Measurements from ENCODE around the gene EIF2B4. TPM values are rescaled to one million over a fixed set of nuclear protein-coding genes. Genes with fewer than 3 reads are reported as not detected.

EIF2B4 gene
- total and polyA plus RNA-seq, 9 of the 15 experiments (the other 6 are each of a cell fraction or from before 2014, with no cell fraction given), result 29.7 to 80.3 (median 58.9) TPM

DNA sequence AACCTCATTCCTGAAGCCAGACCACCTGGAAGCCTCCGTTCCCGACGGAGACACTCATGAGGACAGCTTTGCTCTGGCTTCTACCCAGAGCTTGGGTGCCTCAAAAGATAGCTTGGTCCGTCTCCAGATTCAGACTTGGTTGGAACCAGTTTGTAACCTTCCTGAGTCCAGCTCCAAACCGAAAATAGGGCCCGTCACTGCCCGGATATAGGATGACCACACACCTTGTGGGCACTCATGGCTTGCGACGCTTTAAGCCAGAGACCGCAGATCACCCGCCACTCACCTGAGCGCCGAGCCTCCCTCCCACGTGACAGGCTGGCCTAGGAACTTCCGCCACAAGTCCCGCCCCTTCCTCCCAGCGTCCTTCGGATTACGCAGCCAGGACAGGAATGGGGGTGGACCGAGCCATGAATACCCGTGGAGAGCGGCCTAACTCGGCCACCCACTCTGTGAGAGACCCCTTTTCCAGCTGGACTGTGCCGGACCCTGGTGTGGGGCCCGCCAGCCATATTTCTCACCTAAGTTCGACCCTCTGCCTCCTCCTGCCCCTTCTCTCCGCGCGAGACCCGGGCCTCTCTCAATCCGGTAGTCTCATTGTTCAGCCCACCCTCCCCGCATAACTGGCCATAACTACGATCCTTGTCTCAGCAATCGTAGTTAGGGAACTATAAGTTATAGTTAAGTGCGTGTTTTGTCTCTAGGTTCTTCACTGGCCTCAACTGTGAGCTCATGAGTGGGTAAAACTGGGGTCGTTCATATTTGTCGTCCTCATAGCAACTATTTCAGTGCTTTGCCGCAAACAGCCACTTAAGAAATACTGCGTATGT lies 47.2 kb downstream of the EIF2B4 start, which contains the start of gene MPV17 (continued):
- no peak for TF ChIP-seq MYBL2 (IDR thresholded peaks at IDR 0.05; ENCODE audit: low read depth)
- TF ChIP-seq MYBL2 (CRISPR knock-in tag; IDR thresholded peaks at IDR 0.05; ENCODE audit: borderline replicate concordance), result no peak
- no peak for TF ChIP-seq SMARCA5 (IDR thresholded peaks at IDR 0.05)
- no peak for TF ChIP-seq ZSCAN29 (IDR thresholded peaks at IDR 0.05)
- no peak for TF ChIP-seq PRMT5 (CRISPR knock-in tag; IDR thresholded peaks at IDR 0.05)
- TF ChIP-seq, protein P1, sequence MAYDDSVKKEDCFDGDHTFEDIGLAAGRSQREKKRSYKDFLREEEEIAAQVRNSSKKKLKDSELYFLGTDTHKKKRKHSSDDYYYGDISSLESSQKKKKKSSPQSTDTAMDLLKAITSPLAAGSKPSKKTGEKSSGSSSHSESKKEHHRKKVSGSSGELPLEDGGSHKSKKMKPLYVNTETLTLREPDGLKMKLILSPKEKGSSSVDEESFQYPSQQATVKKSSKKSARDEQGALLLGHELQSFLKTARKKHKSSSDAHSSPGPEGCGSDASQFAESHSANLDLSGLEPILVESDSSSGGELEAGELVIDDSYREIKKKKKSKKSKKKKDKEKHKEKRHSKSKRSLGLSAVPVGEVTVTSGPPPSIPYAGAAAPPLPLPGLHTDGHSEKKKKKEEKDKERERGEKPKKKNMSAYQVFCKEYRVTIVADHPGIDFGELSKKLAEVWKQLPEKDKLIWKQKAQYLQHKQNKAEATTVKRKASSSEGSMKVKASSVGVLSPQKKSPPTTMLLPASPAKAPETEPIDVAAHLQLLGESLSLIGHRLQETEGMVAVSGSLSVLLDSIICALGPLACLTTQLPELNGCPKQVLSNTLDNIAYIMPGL (CRISPR knock-in tag; IDR thresholded peaks at IDR 0.05), result no peak
- TF ChIP-seq, protein P2, sequence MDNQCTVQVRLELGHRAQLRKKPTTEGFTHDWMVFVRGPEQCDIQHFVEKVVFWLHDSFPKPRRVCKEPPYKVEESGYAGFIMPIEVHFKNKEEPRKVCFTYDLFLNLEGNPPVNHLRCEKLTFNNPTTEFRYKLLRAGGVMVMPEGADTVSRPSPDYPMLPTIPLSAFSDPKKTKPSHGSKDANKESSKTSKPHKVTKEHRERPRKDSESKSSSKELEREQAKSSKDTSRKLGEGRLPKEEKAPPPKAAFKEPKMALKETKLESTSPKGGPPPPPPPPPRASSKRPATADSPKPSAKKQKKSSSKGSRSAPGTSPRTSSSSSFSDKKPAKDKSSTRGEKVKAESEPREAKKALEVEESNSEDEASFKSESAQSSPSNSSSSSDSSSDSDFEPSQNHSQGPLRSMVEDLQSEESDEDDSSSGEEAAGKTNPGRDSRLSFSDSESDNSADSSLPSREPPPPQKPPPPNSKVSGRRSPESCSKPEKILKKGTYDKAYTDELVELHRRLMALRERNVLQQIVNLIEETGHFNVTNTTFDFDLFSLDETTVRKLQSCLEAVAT (IDR thresholded peaks at IDR 0.05), result peak in 1 of 2 experiments; percentile 51; a peak in 1 of 4 replicates
- TF ChIP-seq RBBP5 (IDR thresholded peaks at IDR 0.05; ENCODE audit: borderline replicate concordance, insufficient read depth, low read length, poor library complexity, severe bottlenecking), result peak; percentile 57
- TF ChIP-seq PHB (CRISPR knock-in tag; IDR thresholded peaks at IDR 0.05), result peak; percentile 89; the same call in 1 of the 2 replicates
- no peak for TF ChIP-seq ETV5 (CRISPR knock-in tag; IDR thresholded peaks at IDR 0.05; ENCODE audit: low read depth)
- peak; percentile 92 for TF ChIP-seq TAF1 (IDR thresholded peaks at IDR 0.05; ENCODE audit: control insufficient read depth, extremely low read depth, insufficient read depth, low read length, severe bottlenecking)
- TF ChIP-seq CHD1 (IDR thresholded peaks at IDR 0.05; ENCODE audit: low read length), result peak; percentile 81
- no peak for TF ChIP-seq TRIM24 (IDR thresholded peaks at IDR 0.05)
- TF ChIP-seq ZNF143 (CRISPR knock-in tag; IDR thresholded peaks at IDR 0.05), result no peak
- TF ChIP-seq, protein P3, sequence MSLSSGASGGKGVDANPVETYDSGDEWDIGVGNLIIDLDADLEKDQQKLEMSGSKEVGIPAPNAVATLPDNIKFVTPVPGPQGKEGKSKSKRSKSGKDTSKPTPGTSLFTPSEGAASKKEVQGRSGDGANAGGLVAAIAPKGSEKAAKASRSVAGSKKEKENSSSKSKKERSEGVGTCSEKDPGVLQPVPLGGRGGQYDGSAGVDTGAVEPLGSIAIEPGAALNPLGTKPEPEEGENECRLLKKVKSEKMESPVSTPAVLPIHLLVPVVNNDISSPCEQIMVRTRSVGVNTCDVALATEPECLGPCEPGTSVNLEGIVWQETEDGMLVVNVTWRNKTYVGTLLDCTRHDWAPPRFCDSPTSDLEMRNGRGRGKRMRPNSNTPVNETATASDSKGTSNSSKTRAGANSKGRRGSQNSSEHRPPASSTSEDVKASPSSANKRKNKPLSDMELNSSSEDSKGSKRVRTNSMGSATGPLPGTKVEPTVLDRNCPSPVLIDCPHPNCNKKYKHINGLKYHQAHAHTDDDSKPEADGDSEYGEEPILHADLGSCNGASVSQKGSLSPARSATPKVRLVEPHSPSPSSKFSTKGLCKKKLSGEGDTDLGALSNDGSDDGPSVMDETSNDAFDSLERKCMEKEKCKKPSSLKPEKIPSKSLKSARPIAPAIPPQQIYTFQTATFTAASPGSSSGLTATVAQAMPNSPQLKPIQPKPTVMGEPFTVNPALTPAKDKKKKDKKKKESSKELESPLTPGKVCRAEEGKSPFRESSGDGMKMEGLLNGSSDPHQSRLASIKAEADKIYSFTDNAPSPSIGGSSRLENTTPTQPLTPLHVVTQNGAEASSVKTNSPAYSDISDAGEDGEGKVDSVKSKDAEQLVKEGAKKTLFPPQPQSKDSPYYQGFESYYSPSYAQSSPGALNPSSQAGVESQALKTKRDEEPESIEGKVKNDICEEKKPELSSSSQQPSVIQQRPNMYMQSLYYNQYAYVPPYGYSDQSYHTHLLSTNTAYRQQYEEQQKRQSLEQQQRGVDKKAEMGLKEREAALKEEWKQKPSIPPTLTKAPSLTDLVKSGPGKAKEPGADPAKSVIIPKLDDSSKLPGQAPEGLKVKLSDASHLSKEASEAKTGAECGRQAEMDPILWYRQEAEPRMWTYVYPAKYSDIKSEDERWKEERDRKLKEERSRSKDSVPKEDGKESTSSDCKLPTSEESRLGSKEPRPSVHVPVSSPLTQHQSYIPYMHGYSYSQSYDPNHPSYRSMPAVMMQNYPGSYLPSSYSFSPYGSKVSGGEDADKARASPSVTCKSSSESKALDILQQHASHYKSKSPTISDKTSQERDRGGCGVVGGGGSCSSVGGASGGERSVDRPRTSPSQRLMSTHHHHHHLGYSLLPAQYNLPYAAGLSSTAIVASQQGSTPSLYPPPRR (CRISPR knock-in tag; IDR thresholded peaks at IDR 0.05; ENCODE audit: borderline replicate concordance), result no peak; the same call in 1 of the 2 replicates
- TF ChIP-seq RHOXF2B (CRISPR knock-in tag; conservative IDR thresholded peaks at IDR 0.05), result no peak
- TF ChIP-seq ZNF146 (CRISPR knock-in tag; IDR thresholded peaks at IDR 0.05; ENCODE audit: unreplicated experiment), result no peak
- TF ChIP-seq ZKSCAN1 (IDR thresholded peaks at IDR 0.05; ENCODE audit: low read depth, low read length), result peak; percentile 47; the same call in 1 of the 2 replicates
- 0 out of 2 replicates have a peak, but pooled peaks have one; percentile 47 for TF ChIP-seq ZNF77 (CRISPR knock-in tag; IDR thresholded peaks at IDR 0.05)
- no peak for TF ChIP-seq NR2C1 (IDR thresholded peaks at IDR 0.05)
- no peak for TF ChIP-seq NR2C1 (tag; IDR thresholded peaks at IDR 0.05)
- TF ChIP-seq ELF1 (tag; IDR thresholded peaks at IDR 0.05), result no peak

Measured in K562 (cell line).